NCI-H2227 treated with DMSO at 0.1 percent for 48 hours (cell line): ENCODE measurements around the gene ALX1.

ENCODE experiments used
- DNase-seq: peaks from one replicate; lab custom pipeline; 2025; lab: John Stamatoyannopoulos, UW

The ALX1 gene

GRCh38 chr12:85280165-85280983 lies at the start of gene ALX1:
TSS of gene ALX1 (plus strand) at chr12:85280220. CDS start at chr12:85280262, 42 bp downstream.
- peak; percentile 89 for DNase-seq

GRCh38 chr12:85237327-85237726 lies 42.7 kb upstream of the ALX1 start:
- no peak for DNase-seq

GRCh38 chr12:85244561-85244960 lies 35.5 kb upstream of the ALX1 start:
- DNase-seq, result no peak

- no peak for DNase-seq
These were observed 26.2 kb upstream of the ALX1 start for GRCh38 chr12:85253853-85254252.

- no peak for DNase-seq
These were observed 22.3 kb upstream of the ALX1 start for GRCh38 chr12:85257671-85258070.

GRCh38 chr12:85260447-85260846 lies 19.6 kb upstream of the ALX1 start:
- DNase-seq, result no peak

GRCh38 chr12:85260896-85261295 lies 19.1 kb upstream of the ALX1 start:
- no peak for DNase-seq

- no peak for DNase-seq
These were observed 13.7 kb upstream of the ALX1 start for GRCh38 chr12:85266356-85266755.

GRCh38 chr12:85273381-85274314 lies 6.4 kb upstream of the ALX1 start:
- no peak for DNase-seq

GRCh38 chr12:85274315-85274651 lies 5.7 kb upstream of the ALX1 start:
- DNase-seq, result no peak

- DNase-seq, result no peak
These were observed 4.6 kb upstream of the ALX1 start for GRCh38 chr12:85275374-85275773.

- DNase-seq, result no peak
These were observed 2.8 kb upstream of the ALX1 start for GRCh38 chr12:85277191-85277590.

GRCh38 chr12:85277900-85278597 lies 2.0 kb upstream of the ALX1 start:
- no peak for DNase-seq

- no peak for DNase-seq
These were observed 1.2 kb upstream of the ALX1 start for GRCh38 chr12:85278598-85279448.

- DNase-seq, result peak; percentile 89
These were observed 413 bp upstream of the ALX1 start for GRCh38 chr12:85279449-85280164.

- peak; percentile 56 for DNase-seq
These were observed 1.1 kb downstream of the ALX1 start for GRCh38 chr12:85280984-85281630.

GRCh38 chr12:85281636-85282312 lies 1.8 kb downstream of the ALX1 start:
- DNase-seq, result peak; percentile 31

- peak; percentile 39 for DNase-seq
These were observed 3.5 kb downstream of the ALX1 start for GRCh38 chr12:85283560-85283959.

- no peak for DNase-seq
These were observed 16.3 kb downstream of the ALX1 start for GRCh38 chr12:85296362-85296761.

GRCh38 chr12:85299053-85299452 lies 19.0 kb downstream of the ALX1 start:
- no peak for DNase-seq
